HG02759 (cell line): ENCODE results near the gene VPS13D.
"Not testable (repeated sequence)": the region's sequence is repeated elsewhere in the genome, so short reads cannot be mapped to it uniquely, and the experiment has no call there.

Experiments used
- ATAC-seq: cut with Tn5 transposase; IDR thresholded peaks from one replicate; pipeline ENCODE4 v1.9.1; 2021; ENCODE audit warnings: mild to moderate bottlenecking, moderate library complexity; ENCODE audit not compliant: unreplicated experiment

Gene VPS13D

GRCh38 chr1:12359359-12360133, 129.7 kb downstream of the VPS13D start:
- ATAC-seq = no peak

GRCh38 chr1:12368646-12369045, 138.8 kb downstream of the VPS13D start:
- ATAC-seq = no peak

GRCh38 chr1:12369258-12369657, 139.4 kb downstream of the VPS13D start:
- ATAC-seq = no peak

- ATAC-seq = no peak
Measured at GRCh38 chr1:12370333-12370975, 140.6 kb downstream of the VPS13D start.

- no peak for ATAC-seq
Measured at GRCh38 chr1:12371053-12371452, 141.2 kb downstream of the VPS13D start.

GRCh38 chr1:12372180-12372579, 142.3 kb downstream of the VPS13D start:
- ATAC-seq = no peak

GRCh38 chr1:12372761-12373160, 142.9 kb downstream of the VPS13D start:
- no peak for ATAC-seq

GRCh38 chr1:12375133-12375829, 145.5 kb downstream of the VPS13D start:
- ATAC-seq = no peak

GRCh38 chr1:12376236-12377045, 146.6 kb downstream of the VPS13D start:
- no peak for ATAC-seq

GRCh38 chr1:12380326-12381249, 150.8 kb downstream of the VPS13D start:
- no peak for ATAC-seq

GRCh38 chr1:12383001-12383400, 153.2 kb downstream of the VPS13D start:
- no peak for ATAC-seq

- no peak for ATAC-seq
Measured at GRCh38 chr1:12383786-12384185, 154.0 kb downstream of the VPS13D start.

GRCh38 chr1:12384836-12385456, 155.1 kb downstream of the VPS13D start:
- no peak for ATAC-seq

- no peak for ATAC-seq
Measured at GRCh38 chr1:12386130-12386529, 156.3 kb downstream of the VPS13D start.

- ATAC-seq = no peak
Measured at GRCh38 chr1:12387641-12388040, 157.8 kb downstream of the VPS13D start.

GRCh38 chr1:12390296-12390695, 160.5 kb downstream of the VPS13D start:
- not testable (repeated sequence) for ATAC-seq

- no peak for ATAC-seq
Measured at GRCh38 chr1:12397462-12398450, 167.9 kb downstream of the VPS13D start.

- ATAC-seq = no peak
Measured at GRCh38 chr1:12398479-12398878, 168.6 kb downstream of the VPS13D start.
